ENCODE results near the gene MLYCD. TPM values are rescaled to one million over a fixed set of nuclear protein-coding genes. Genes with fewer than 3 reads are reported as not detected.

The MLYCD gene
- total and polyA plus RNA-seq, 4 donors, result 1.6 to 9.2 (median 6.8) TPM

- DNase-seq, result no peak
- no peak overlapping the region for H3K4me3 ChIP-seq (ENCODE audit: low read length in 2 of 2)
- no peaks in the 10 kb centered on the region for H3K9me3 ChIP-seq (ENCODE audit: control insufficient read depth, low read length)
- ATAC-seq (ENCODE audit: low FRiP score), result no peak
- no peaks in the 10 kb centered on the region for H3K36me3 ChIP-seq (ENCODE audit: control insufficient read depth in 1 of 2, insufficient read depth in 2 of 2, low read length in 1 of 2)
- H3K27me3 ChIP-seq (ENCODE audit: control insufficient read depth in 1 of 2, insufficient read depth in 2 of 2, low read length in 1 of 2), result no peaks in the 10 kb centered on the region
- WGBS, 2 donors, result 47 to 49% methylated on average over 27 of the region's 27 CpGs
- intact Hi-C loops (cut with DNase I), result loop anchor here in 1 of 2 donors (2.0 kb wide), 1 partner anchor 137 kb away; no protein-coding TSS in a partner anchor
- H3K27ac ChIP-seq (ENCODE audit: low read depth in 1 of 2, low read length in 2 of 2), result no peak overlapping the region
- H3K4me1 ChIP-seq (ENCODE audit: control insufficient read depth in 1 of 2, insufficient read depth in 2 of 2, low read length in 2 of 2), result no peaks in the 10 kb centered on the region
Measured at GRCh38 chr16:83925957-83926725, 27.2 kb downstream of the MLYCD start.

GRCh38 chr16:83926726-83927397 lies 27.9 kb downstream of the MLYCD start:
- H3K9me3 ChIP-seq (ENCODE audit: control insufficient read depth, low read length), result no peaks in the 10 kb centered on the region
- H3K27ac ChIP-seq (ENCODE audit: low read depth in 1 of 2, low read length in 2 of 2), result no peak overlapping the region
- ATAC-seq (ENCODE audit: low FRiP score) (peak; percentile 75), DNase-seq (peak; percentile 81 to 94)
- no peaks in the 10 kb centered on the region for H3K36me3 ChIP-seq (ENCODE audit: control insufficient read depth in 1 of 2, insufficient read depth in 2 of 2, low read length in 1 of 2)
- intact Hi-C loops (cut with DNase I), result loop anchor here in 1 of 2 donors (2.0 kb wide), 1 partner anchor 136 kb away; no protein-coding TSS in a partner anchor
- WGBS, 2 donors, result 23 to 24% methylated on average over 35 of the region's 35 CpGs
- no peaks in the 10 kb centered on the region for H3K27me3 ChIP-seq (ENCODE audit: control insufficient read depth in 1 of 2, insufficient read depth in 2 of 2, low read length in 1 of 2)
- H3K4me1 ChIP-seq (ENCODE audit: control insufficient read depth in 1 of 2, insufficient read depth in 2 of 2, low read length in 2 of 2), result no peaks in the 10 kb centered on the region
- no peak overlapping the region for H3K4me3 ChIP-seq (ENCODE audit: low read length in 2 of 2)

DNA sequence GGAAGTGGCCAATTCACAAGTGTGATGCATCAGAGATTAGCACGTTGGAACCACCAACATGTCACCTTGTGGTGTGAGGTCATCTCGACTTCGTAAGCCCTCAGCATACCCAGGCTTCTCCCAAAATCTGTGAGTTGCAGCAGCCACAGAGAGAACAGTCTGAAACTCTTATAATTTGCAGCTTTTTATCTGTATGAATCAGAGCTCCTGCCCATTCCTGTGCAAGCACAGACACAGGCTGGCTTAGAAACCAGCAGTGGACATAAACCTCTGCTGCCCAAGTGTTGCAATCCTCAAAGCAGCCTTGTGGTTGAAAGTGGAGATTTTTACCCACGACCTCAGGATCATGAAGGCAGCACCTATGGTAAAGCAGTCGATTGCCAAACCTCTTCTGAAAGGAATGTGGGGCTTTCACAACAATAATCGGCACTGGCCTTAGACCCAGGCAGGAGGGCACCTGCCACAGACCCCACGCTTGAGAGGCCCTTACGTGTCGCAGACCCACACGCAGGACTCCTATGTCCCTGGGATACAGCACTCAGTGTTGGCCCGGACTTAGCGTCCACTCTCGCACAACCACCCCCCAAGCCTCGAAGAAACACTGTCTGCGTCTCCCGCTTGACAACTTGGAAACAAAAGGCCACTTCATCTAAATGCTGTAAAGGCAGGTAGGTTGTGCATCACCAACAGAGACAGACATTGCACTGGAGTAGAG lies 29.6 kb downstream of the MLYCD start:
- Histone ChIP-seq H3K9me3 (ENCODE audit: control insufficient read depth, low read length) (no peaks in the 10 kb centered on the region), H3K4me1 (ENCODE audit: control insufficient read depth in 1 of 2, insufficient read depth in 2 of 2, low read length in 2 of 2) (no peaks in the 10 kb centered on the region), H3K36me3 (ENCODE audit: control insufficient read depth in 1 of 2, insufficient read depth in 2 of 2, low read length in 1 of 2) (no peaks in the 10 kb centered on the region), H3K4me3 (ENCODE audit: low read length in 2 of 2) (no peak overlapping the region), H3K27me3 (ENCODE audit: control insufficient read depth in 1 of 2, insufficient read depth in 2 of 2, low read length in 1 of 2) (no peaks in the 10 kb centered on the region), H3K27ac (ENCODE audit: low read depth in 1 of 2, low read length in 2 of 2) (no peak overlapping the region)
- intact Hi-C loops (cut with DNase I), result no loop called here
- ATAC-seq (ENCODE audit: low FRiP score) (no peak), DNase-seq (no peak)
- 87 to 88% methylated on average over 16 of the region's 16 CpGs for WGBS, 2 donors

GRCh38 chr16:83929811-83930555 lies 31.1 kb downstream of the MLYCD start:
- H3K27ac ChIP-seq (ENCODE audit: low read depth in 1 of 2, low read length in 2 of 2), result no peak overlapping the region
- WGBS, 2 donors, result 84% methylated on average over 17 of the region's 17 CpGs
- H3K36me3 ChIP-seq (ENCODE audit: control insufficient read depth in 1 of 2, insufficient read depth in 2 of 2, low read length in 1 of 2), result no peaks in the 10 kb centered on the region
- ATAC-seq (ENCODE audit: low FRiP score), result no peak
- no peak overlapping the region for H3K4me3 ChIP-seq (ENCODE audit: low read length in 2 of 2)
- H3K4me1 ChIP-seq (ENCODE audit: control insufficient read depth in 1 of 2, insufficient read depth in 2 of 2, low read length in 2 of 2), result no peaks in the 10 kb centered on the region
- intact Hi-C loops (cut with DNase I), result no loop called here
- no peak for DNase-seq
- H3K27me3 ChIP-seq (ENCODE audit: control insufficient read depth in 1 of 2, insufficient read depth in 2 of 2, low read length in 1 of 2), result no peaks in the 10 kb centered on the region
- no peaks in the 10 kb centered on the region for H3K9me3 ChIP-seq (ENCODE audit: control insufficient read depth, low read length)

DNA sequence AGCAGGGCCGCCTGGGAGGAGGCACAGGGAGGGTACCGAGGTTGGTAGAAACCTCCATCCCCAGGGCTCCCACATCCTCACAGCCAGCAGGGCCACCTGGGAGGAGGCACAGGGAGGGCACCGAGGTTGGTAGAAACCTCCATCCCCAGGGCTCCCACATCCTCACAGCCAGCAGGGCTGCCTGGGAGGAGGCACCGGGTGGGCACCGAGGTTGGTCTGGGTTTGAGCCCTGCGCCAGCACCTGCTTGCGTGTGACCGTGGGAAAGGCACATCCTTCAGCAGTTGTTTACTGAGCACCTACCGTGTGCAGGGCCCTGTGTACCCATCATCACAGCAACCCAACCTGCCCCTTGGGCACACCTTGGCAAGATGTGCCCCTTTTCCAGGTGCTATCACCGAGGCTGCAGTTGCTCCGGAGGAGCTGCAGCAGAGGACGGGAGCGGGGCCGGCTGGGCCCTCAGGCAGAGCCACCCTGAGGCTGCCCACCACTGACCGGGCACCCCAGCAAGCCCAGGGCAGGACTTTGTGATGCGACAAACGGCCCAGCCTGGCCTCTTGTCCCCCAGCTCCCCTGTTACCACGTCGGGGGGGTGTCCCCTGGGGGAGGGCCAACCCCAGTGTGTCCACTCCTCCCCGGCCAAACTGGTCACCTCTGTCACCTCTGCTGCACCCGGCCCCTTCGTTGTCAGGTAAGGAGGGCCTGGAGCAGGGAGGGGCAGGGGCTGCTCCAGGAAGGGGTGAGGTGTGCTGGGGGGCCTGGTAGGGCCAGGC lies 32.0 kb downstream of the MLYCD start:
- no peaks in the 10 kb centered on the region for H3K4me1 ChIP-seq (ENCODE audit: control insufficient read depth in 1 of 2, insufficient read depth in 2 of 2, low read length in 2 of 2)
- WGBS, 2 donors, result 85 to 86% methylated on average over 22 of the region's 22 CpGs
- ATAC-seq (ENCODE audit: low FRiP score), result no peak
- H3K27ac ChIP-seq (ENCODE audit: low read depth in 1 of 2, low read length in 2 of 2), result no peak overlapping the region
- H3K27me3 ChIP-seq (ENCODE audit: control insufficient read depth in 1 of 2, insufficient read depth in 2 of 2, low read length in 1 of 2), result no peaks in the 10 kb centered on the region
- no peaks in the 10 kb centered on the region for H3K36me3 ChIP-seq (ENCODE audit: control insufficient read depth in 1 of 2, insufficient read depth in 2 of 2, low read length in 1 of 2)
- no peaks in the 10 kb centered on the region for H3K9me3 ChIP-seq (ENCODE audit: control insufficient read depth, low read length)
- no peak overlapping the region for H3K4me3 ChIP-seq (ENCODE audit: low read length in 2 of 2)
- intact Hi-C loops (cut with DNase I), result no loop called here
- peak in 1 of 2 donors; percentile 43 for DNase-seq

DNA sequence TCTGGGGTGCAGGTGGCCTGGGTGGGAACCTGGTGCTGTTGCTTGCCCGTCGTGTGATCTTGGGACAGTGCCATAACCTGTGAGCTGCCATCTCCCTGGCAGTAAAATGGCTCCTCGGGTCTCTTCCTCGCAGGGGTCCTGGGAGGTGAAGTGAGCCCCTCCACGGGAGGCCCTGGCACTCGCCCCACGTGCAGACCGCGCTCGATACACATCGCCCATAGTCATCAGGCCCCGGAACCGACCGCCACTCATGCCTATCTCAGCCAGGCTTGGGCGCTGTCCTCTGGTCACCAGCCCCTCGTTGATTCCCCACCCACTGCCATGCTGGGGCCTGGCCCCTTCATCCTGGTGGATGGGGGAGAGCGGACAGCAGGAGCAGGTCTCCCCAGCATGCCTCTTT lies 32.6 kb downstream of the MLYCD start:
- intact Hi-C loops (cut with DNase I), result no loop called here
- Histone ChIP-seq H3K9me3 (ENCODE audit: control insufficient read depth, low read length) (no peaks in the 10 kb centered on the region), H3K4me1 (ENCODE audit: control insufficient read depth in 1 of 2, insufficient read depth in 2 of 2, low read length in 2 of 2) (no peaks in the 10 kb centered on the region), H3K27me3 (ENCODE audit: control insufficient read depth in 1 of 2, insufficient read depth in 2 of 2, low read length in 1 of 2) (no peaks in the 10 kb centered on the region), H3K36me3 (ENCODE audit: control insufficient read depth in 1 of 2, insufficient read depth in 2 of 2, low read length in 1 of 2) (no peaks in the 10 kb centered on the region), H3K4me3 (ENCODE audit: low read length in 2 of 2) (no peak overlapping the region), H3K27ac (ENCODE audit: low read depth in 1 of 2, low read length in 2 of 2) (no peak overlapping the region)
- WGBS, 2 donors, result 86 to 87% methylated on average over 17 of the region's 17 CpGs
- ATAC-seq (ENCODE audit: low FRiP score), result no peak
- DNase-seq, result peak in 1 of 2 donors; percentile 46

DNA sequence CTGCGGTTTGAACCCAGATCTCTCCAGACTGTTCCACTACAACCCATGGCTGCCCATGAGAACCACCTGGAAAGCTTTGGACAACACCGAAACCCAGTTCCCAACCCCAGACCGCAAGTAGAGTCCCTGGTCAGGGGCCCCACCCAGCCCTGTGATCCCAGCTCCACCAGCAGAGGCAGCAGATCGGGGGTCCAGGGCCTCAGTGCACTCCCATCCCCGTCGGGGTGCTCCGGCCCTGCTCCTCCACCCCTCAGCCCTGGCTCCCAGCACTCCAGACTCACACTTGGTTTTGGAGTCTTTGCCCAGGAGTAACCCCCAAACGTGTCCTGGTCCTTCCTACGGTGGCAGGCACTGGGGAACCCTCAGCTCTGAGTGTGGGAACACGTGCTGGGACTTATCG lies 33.4 kb downstream of the MLYCD start:
- DNase-seq (peak in 1 of 2 donors; percentile 44), ATAC-seq (ENCODE audit: low FRiP score) (no peak)
- 93% methylated on average over 11 of the region's 11 CpGs for WGBS, 2 donors
- Histone ChIP-seq H3K9me3 (ENCODE audit: control insufficient read depth, low read length) (no peaks in the 10 kb centered on the region), H3K4me3 (ENCODE audit: low read length in 2 of 2) (no peak overlapping the region), H3K27ac (ENCODE audit: low read depth in 1 of 2, low read length in 2 of 2) (no peak overlapping the region), H3K4me1 (ENCODE audit: control insufficient read depth in 1 of 2, insufficient read depth in 2 of 2, low read length in 2 of 2) (no peaks in the 10 kb centered on the region), H3K36me3 (ENCODE audit: control insufficient read depth in 1 of 2, insufficient read depth in 2 of 2, low read length in 1 of 2) (no peaks in the 10 kb centered on the region), H3K27me3 (ENCODE audit: control insufficient read depth in 1 of 2, insufficient read depth in 2 of 2, low read length in 1 of 2) (no peaks in the 10 kb centered on the region)
- intact Hi-C loops (cut with DNase I), result no loop called here
